GM18868 (cell line): ENCODE measurements around the gene SLC5A6.

Source experiments
- ATAC-seq: cut with Tn5 transposase; IDR thresholded peaks from one replicate; pipeline ENCODE4 v1.9.1; 2021; ENCODE audit warnings: mild to moderate bottlenecking, moderate library complexity; ENCODE audit not compliant: unreplicated experiment

SLC5A6 gene

DNA sequence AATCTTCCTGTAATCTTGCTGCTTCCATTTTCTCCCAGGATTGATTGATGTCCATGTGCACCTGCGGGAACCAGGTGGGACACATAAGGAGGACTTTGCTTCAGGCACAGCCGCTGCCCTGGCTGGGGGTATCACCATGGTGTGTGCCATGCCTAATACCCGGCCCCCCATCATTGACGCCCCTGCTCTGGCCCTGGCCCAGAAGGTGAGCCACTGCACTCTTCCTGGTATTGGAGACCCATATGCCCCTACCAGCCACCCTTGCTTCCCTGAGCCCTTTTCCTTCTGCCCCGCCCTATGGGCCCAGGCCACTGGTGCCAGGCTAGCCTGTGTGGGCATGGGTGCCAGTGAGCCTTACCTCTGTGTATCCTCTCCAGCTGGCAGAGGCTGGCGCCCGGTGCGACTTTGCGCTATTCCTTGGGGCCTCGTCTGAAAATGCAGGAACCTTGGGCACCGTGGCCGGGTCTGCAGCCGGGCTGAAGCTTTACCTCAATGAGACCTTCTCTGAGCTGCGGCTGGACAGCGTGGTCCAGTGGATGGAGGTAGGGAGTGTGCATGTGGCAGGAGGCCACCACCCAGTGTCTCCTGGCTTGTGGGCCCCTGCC is 25.4 kb upstream of the SLC5A6 start:
- ATAC-seq: no peak

GRCh38 chr2:27236626-27237025 is 24.6 kb upstream of the SLC5A6 start:
- ATAC-seq: no peak

- ATAC-seq: no peak
These were observed 24.1 kb upstream of the SLC5A6 start for GRCh38 chr2:27236136-27236535.

DNA sequence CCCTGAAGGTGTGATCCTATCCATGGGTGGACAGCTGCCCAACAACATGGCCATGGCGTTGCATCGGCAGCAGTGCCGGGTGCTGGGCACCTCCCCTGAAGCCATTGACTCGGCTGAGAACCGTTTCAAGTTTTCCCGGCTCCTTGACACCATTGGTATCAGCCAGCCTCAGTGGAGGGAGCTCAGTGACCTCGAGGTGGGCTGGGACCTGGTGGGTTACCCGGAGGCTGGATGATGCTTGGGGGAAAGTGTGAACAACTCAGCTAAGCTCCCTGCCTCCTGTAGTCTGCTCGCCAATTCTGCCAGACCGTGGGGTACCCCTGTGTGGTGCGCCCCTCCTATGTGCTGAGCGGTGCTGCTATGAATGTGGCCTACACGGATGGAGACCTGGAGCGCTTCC is 21.3 kb upstream of the SLC5A6 start:
- ATAC-seq: no peak

DNA sequence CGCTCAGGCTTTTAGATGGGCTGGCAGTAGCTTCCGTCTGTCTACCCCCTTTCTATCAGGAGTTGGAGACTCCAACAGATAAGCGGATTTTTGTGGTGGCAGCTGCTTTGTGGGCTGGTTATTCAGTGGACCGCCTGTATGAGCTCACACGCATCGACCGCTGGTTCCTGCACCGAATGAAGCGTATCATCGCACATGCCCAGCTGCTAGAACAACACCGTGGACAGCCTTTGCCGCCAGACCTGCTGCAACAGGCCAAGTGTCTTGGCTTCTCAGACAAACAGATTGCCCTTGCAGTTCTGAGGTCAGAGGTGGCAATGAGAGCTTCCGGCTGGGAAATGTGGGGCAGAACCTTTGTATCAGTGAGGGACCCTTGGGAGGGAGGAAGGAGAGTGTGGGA is 19.9 kb upstream of the SLC5A6 start:
- ATAC-seq: no peak

GRCh38 chr2:27227501-27227900 is 15.4 kb upstream of the SLC5A6 start:
- ATAC-seq: no peak

DNA sequence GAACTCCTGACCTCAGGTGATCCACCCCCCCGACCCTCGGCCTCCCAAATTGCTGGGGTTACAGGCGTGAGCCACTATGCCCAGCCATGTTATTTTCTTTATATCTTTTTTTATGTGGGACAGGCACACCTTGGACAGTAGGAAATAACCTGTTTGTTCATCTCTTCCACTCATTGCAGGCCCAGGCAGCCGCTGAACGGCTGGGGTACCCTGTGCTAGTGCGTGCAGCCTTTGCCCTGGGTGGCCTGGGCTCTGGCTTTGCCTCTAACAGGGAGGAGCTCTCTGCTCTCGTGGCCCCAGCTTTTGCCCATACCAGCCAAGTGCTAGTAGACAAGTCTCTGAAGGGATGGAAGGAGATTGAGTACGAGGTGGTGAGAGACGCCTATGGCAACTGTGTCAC is 13.5 kb upstream of the SLC5A6 start:
- ATAC-seq: no peak

GRCh38 chr2:27223416-27223815 is 11.3 kb upstream of the SLC5A6 start:
- no peak for ATAC-seq

- ATAC-seq: no peak
These were observed 10.3 kb upstream of the SLC5A6 start for GRCh38 chr2:27222407-27222806.

- no peak for ATAC-seq
These were observed 9.1 kb upstream of the SLC5A6 start for GRCh38 chr2:27221166-27221565.

- ATAC-seq: no peak
These were observed 8.0 kb upstream of the SLC5A6 start for GRCh38 chr2:27220091-27220490.

DNA sequence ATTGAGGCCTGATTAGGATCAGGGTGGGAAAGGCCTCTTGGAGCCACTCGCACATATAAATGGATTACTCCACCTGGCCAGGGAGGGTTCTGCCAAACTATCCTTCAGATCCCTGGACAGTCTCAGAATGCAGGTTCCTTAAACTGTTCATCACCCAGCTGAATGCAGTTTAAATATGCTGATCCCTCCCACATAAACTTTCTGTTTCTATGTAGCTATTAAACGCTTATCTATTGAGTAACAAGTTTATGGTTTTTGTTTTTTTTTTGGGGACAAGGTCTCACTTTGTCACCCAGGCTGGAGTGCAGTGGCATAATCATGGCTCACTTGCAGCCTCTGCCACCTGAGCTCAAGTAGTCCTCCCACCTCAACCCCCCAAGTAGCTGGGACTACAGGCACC is 7.0 kb upstream of the SLC5A6 start:
- ATAC-seq: no peak

- ATAC-seq: no peak
These were observed 6.5 kb upstream of the SLC5A6 start for GRCh38 chr2:27218614-27219013.

DNA sequence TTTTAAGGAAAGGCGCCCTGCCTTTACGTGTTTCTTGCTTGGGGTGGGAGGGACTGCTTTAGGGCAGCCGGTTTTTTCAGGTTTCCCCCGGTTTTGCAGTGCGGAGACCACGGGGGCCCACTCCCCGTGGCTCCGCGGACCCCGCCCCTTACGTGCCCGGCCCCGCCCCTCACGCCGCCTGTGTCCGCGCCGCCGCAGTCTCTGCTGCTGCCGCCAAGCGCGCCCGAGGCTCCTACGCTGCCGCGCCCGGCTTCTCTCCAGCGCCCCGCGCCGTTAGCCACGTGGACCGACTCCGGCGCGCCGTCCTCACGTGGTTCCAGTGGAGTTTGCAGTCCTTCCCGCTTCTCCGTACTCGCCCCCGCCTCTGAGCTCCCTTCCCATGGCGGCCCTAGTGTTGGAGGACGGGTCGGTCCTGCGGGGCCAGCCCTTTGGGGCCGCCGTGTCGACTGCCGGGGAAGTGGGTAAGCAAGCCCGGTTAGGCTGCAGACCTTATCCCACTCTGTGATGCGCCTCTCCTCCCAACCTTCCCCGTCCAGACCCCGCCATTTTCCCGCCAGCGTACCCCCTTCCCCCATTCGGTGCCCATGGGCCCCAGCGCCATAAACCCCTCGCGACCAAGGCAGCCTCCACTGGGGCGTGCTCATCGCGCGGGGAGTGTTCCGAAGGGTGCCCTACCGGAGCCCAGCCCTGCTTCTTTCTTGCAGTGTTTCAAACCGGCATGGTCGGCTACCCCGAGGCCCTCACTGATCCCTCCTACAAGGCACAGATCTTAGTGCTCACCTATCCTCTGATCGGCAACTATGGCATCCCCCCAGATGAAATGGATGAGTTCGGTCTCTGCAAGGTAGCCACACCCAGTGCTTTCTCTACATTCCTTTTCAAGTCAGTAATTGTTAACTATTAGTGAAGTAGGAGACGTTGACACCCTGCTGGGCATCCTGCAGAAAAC is 5.4 kb upstream of the SLC5A6 start, which contains the start of gene CAD:
Gene CAD (plus strand): TSS at position 197 of the 949 bp plus-strand sequence. CDS start 183 bp downstream, at position 380.
- ATAC-seq: peak; percentile 83

DNA sequence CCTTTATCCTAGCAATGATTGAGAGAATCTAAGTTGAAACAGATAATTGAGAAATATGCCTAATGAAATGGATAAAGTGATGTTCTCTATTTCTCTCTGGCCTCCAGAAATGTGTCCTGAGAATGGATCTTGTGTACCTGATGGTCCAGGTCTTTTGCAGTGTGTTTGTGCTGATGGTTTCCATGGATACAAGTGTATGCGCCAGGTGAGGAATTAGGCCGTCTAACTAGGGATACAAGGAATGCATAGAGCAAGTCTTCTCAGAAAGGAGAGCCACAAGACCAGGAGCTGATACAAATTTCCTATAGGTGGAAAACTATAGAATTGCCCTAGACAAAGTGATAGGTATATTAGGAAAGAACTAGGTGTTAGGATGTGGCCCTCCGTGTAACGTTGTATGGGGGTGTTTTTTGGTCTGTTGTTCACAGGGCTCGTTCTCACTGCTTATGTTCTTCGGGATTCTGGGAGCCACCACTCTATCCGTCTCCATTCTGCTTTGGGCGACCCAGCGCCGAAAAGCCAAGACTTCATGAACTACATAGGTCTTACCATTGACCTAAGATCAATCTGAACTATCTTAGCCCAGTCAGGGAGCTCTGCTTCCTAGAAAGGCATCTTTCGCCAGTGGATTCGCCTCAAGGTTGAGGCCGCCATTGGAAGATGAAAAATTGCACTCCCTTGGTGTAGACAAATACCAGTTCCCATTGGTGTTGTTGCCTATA is 4.5 kb upstream of the SLC5A6 start:
- ATAC-seq: no peak

GRCh38 chr2:27214941-27215340 is 2.9 kb upstream of the SLC5A6 start:
- no peak for ATAC-seq

DNA sequence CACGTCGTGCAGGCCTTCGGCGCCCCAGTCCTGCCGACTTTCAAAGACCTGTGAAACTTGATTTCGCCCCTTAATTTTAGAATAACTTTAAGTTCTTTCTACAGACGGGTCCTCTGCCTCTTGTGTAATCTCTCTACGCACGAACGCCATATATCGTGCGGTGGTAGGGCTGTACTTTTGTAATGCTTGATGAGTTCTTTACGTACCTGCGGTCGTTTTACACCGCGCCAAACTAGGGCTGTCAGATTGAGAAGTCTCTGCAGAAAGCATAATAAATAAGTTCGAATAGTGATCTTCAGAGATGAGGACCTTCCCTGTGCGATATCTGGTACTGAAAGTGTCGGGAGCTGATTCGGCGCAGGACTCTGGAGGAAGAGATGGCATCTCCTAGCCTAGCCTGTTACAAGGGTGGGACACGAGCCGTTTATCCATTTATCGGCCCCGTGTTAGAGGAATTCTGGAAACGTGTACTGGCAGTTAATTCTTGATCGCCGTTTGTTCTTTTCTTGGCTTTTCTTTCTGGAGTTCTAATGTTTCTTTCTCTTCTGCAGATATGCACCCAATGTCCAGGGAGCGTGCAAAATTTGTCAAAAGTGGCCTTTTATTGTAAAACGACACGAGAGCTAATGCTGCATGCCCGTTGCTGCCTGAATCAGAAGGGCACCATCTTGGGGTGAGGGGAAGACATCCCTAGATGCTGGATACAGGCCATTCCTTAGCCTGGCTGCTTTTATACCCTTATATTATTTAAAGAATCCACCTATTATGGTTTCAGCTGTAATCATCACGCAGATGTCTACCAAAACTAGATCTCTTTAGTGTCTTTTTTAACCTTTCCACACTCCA is 781 bp upstream of the SLC5A6 start:
- ATAC-seq: peak; percentile 9

DNA sequence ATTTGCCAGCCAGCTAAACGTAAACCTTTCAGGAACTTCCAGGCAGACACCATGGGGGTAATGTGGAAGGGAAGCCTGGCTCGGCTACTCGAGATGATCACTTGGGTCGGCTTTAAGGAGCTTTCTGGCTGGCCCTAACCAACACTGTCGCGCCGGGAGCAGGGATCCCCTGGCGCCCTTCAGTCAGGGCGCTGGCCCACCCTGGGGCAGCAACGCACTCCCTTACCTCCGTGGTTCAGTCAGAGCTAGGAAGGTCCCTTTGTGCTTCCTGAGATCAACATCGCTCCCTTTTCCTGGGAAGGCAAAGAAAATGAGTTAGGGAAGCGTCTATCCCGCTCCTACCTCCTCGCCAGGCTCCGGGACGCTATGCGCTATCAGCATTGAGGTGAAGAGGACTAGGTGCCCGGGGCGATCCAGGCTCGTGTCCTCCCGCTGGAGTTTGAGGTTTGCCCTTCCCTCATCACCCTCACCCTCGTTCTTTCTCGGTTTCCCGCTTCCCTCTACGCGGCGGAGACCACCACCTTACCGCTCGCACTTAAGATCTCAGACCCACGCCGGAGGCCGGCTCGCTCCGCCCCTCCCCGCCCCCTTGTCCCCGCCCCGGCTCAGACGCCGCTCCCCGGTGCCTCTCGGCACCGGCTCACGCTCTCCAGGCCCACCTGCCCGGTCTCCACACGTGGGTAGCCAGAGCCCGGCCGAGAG is 676 bp downstream of the SLC5A6 start:
- ATAC-seq: no peak

GRCh38 chr2:27209621-27210401 is 2.3 kb downstream of the SLC5A6 start:
- no peak for ATAC-seq
